H1 (cell line): ENCODE data around the gene TMC6. TPM values are rescaled to one million over a fixed set of nuclear protein-coding genes. Genes with fewer than 3 reads are reported as not detected.

Experiments used
- CTCF ChIA-PET: fragments of 300-600 bp; sonication (Branson Sonifier 250); formaldehyde crosslinking; loops from one replicate; lab custom pipeline; 2021; ENCODE audit not compliant: partially characterized antibody; lab: Charles Lee
- POLR2A ChIA-PET: fragments of 300-600 bp; sonication (Branson Sonifier 250); formaldehyde crosslinking; loops from one replicate; lab custom pipeline; 2021; ENCODE audit warnings: inconsistent platforms; ENCODE audit not compliant: partially characterized antibody; lab: Charles Lee
- DNase-seq, 2 experiments: peaks; one replicate each; pipeline versions ENCODE4 v3.0.0 to v3.0.0-alpha.2; 2010 to 2022; ENCODE audit warnings: low spot score in 2 of 2, low read depth in 1 of 2, mixed read lengths in 1 of 2
- FAIRE-seq: peaks from 2 replicates; lab custom pipeline; 2011; peaks lifted over from hg19 to GRCh38; lab: Jason Lieb, UNC
- H2AFZ ChIP-seq: 2 replicates; pipeline ENCODE4 v1.8.1; 2012; ENCODE audit warnings: low read length, inconsistent platforms
- H2AK5ac ChIP-seq: 2 replicates; pipeline ENCODE4 v1.6.1; 2013; ENCODE audit warnings: low read depth, low read length
- H2BK120ac ChIP-seq: replicated peaks from 2 replicates; pipeline ENCODE3; 2013; ENCODE audit warnings: low read depth, low read length, inconsistent platforms
- H2BK12ac ChIP-seq: 2 replicates; pipeline ENCODE4 v1.6.1; 2013; ENCODE audit warnings: low read depth, low read length
- H2BK15ac ChIP-seq: 2 replicates; pipeline ENCODE4 v1.6.1; 2013; ENCODE audit warnings: low read length
- H2BK20ac ChIP-seq: 2 replicates; pipeline ENCODE4 v1.6.1; 2013; ENCODE audit warnings: low read length
- H2BK5ac ChIP-seq: 2 replicates; pipeline ENCODE4 v1.6.1; 2013; ENCODE audit warnings: low read depth, low read length
- H3K14ac ChIP-seq: 2 replicates; pipeline ENCODE4 v1.6.1; 2013; ENCODE audit warnings: inconsistent platforms; ENCODE audit not compliant: insufficient read length
- H3K18ac ChIP-seq: 2 replicates; pipeline ENCODE4 v1.6.1; 2013; ENCODE audit warnings: low read length; ENCODE audit errors: extremely low read depth
- H3K23ac ChIP-seq: 2 replicates; pipeline ENCODE4 v1.6.1; 2013; ENCODE audit warnings: inconsistent platforms; ENCODE audit not compliant: insufficient read length
- H3K23me2 ChIP-seq: 2 replicates; pipeline ENCODE4 v1.6.1; 2013; ENCODE audit warnings: low read depth, low read length
- H3K27ac ChIP-seq: 2 replicates; pipeline ENCODE4 v1.6.1; 2011; ENCODE audit warnings: low read depth, low read length, inconsistent platforms
- H3K27me3 ChIP-seq, 4 experiments: replicated peaks in 1 of 4; 1 replicate in 1 of 4; 2 replicates in 3 of 4; pipeline versions ENCODE4 v1.6.1 to v1.8.1; 2011 to 2013; ENCODE audit warnings: low read length in 3 of 4, mild to moderate bottlenecking in 3 of 4, inconsistent platforms in 2 of 4, mixed read lengths in 2 of 4, moderate library complexity in 1 of 4; ENCODE audit not compliant: control insufficient read depth in 3 of 4, insufficient read depth in 3 of 4; ENCODE audit errors: extremely low read depth in 1 of 4
- H3K36me3 ChIP-seq, 4 experiments: 2 replicates each; pipeline versions ENCODE4 v1.6.1 to v1.8.1; 2011 to 2013; ENCODE audit warnings: mild to moderate bottlenecking in 4 of 4, low read length in 3 of 4, moderate library complexity in 2 of 4, control low read depth in 1 of 4, inconsistent platforms in 1 of 4; ENCODE audit not compliant: insufficient read depth in 4 of 4, control insufficient read depth in 2 of 4
- H3K4ac ChIP-seq: replicated peaks from 2 replicates; pipeline ENCODE3; 2013; ENCODE audit warnings: low read length, low read depth, mixed read lengths, inconsistent platforms; ENCODE audit not compliant: insufficient read length
- H3K4me1 ChIP-seq, 4 experiments: replicated peaks in 1 of 4; 1 replicate in 1 of 4; 2 replicates in 3 of 4; pipeline versions ENCODE4 v1.6.1 to v1.8.1; 2011 to 2013; ENCODE audit warnings: low read length in 3 of 4, inconsistent platforms in 2 of 4, mixed read lengths in 1 of 4; ENCODE audit not compliant: insufficient read depth in 4 of 4, control insufficient read depth in 3 of 4
- H3K4me2 ChIP-seq, 2 experiments: 2 replicates each; pipeline versions ENCODE4 v1.6.1 to v1.8.1; 2011 to 2013; ENCODE audit warnings: low read depth in 2 of 2, low read length in 2 of 2, control low read depth in 1 of 2, inconsistent platforms in 1 of 2, mild to moderate bottlenecking in 1 of 2; ENCODE audit not compliant: insufficient read depth in 1 of 2
- H3K4me3 ChIP-seq, 4 experiments: fragments of 200-600, 300-600 bp in 1 of 4; sonication (generic), shearing (Covaris generic), sonication (Bioruptor Twin) in 1 of 4; 2 replicates each; pipeline versions ENCODE4 v1.5.1 to v1.8.1; 2011 to 2016; ENCODE audit warnings: low read length in 4 of 4, low read depth in 3 of 4, control low read depth in 2 of 4, inconsistent platforms in 2 of 4, mild to moderate bottlenecking in 2 of 4, mixed read lengths in 1 of 4, moderate library complexity in 1 of 4; ENCODE audit not compliant: insufficient read depth in 2 of 4; ENCODE audit errors: extremely low read depth in 1 of 4
- H3K56ac ChIP-seq: replicated peaks from 2 replicates; pipeline ENCODE3; 2013; ENCODE audit warnings: low read depth, mild to moderate bottlenecking, mixed read lengths, low read length, inconsistent platforms; ENCODE audit not compliant: insufficient read length
- H3K79me1 ChIP-seq: 2 replicates; pipeline ENCODE4 v1.6.1; 2013; ENCODE audit warnings: low read depth, low read length, control low read depth
- H3K79me2 ChIP-seq, 2 experiments: 2 replicates each; pipeline versions ENCODE4 v1.6.1 to v1.8.1; 2012 to 2013; ENCODE audit warnings: low read length in 2 of 2, mild to moderate bottlenecking in 2 of 2, inconsistent platforms in 1 of 2; ENCODE audit not compliant: insufficient read depth in 2 of 2, control insufficient read depth in 1 of 2
- H3K9ac ChIP-seq, 4 experiments: replicated peaks in 1 of 4; 1 replicate in 1 of 4; 2 replicates in 3 of 4; pipeline versions ENCODE4 v1.6.1 to v1.8.1; 2011 to 2013; ENCODE audit warnings: low read depth in 3 of 4, low read length in 3 of 4, control low read depth in 2 of 4, mild to moderate bottlenecking in 2 of 4, moderate library complexity in 2 of 4, inconsistent platforms in 1 of 4; ENCODE audit errors: extremely low read depth in 1 of 4
- H3K9me3 ChIP-seq, 2 experiments: 2 replicates each; pipeline versions ENCODE4 v1.6.1 to v1.8.1; 2012 to 2013; ENCODE audit warnings: mild to moderate bottlenecking in 2 of 2, moderate library complexity in 2 of 2, control low read depth in 1 of 2, inconsistent platforms in 1 of 2, low read depth in 1 of 2, low read length in 1 of 2, mixed read lengths in 1 of 2; ENCODE audit not compliant: insufficient read depth in 2 of 2
- H4K20me1 ChIP-seq, 2 experiments: replicated peaks in 1 of 2; 2 replicates each; pipeline versions ENCODE3 to v1.8.1; 2011 to 2013; ENCODE audit warnings: inconsistent platforms in 2 of 2, low read length in 2 of 2, mild to moderate bottlenecking in 1 of 2; ENCODE audit not compliant: insufficient read depth in 2 of 2, control insufficient read depth in 1 of 2
- H4K5ac ChIP-seq: 2 replicates; pipeline ENCODE4 v1.6.1; 2013; ENCODE audit warnings: low read length, low read depth, mixed read lengths, inconsistent platforms; ENCODE audit not compliant: insufficient read length
- H4K8ac ChIP-seq: 2 replicates; pipeline ENCODE4 v1.8.0; 2013; ENCODE audit warnings: mild to moderate bottlenecking, moderate library complexity, low read length, inconsistent platforms; ENCODE audit not compliant: insufficient read depth; ENCODE audit errors: extremely low read depth
- H4K91ac ChIP-seq: replicated peaks from 2 replicates; pipeline ENCODE3; 2013; ENCODE audit warnings: low read length, mixed read lengths, inconsistent platforms; ENCODE audit not compliant: insufficient read length
- ATF3 ChIP-seq: IDR thresholded peaks from 2 replicates; pipeline ENCODE4 v1.6.1; 2011; ENCODE audit warnings: low read depth, mild to moderate bottlenecking, low read length; ENCODE audit not compliant: insufficient read depth
- CBX5 ChIP-seq: fragments of 300-800, 300-1000 bp; sonication (generic); IDR thresholded peaks from 2 replicates; pipeline ENCODE4 v1.7.1; 2016; ENCODE audit warnings: antibody characterized with exemption, low read length, low read depth
- CTCF ChIP-seq, 3 experiments: IDR thresholded peaks; 1 replicate in 2 of 3; 2 replicates in 1 of 3; pipeline versions ENCODE4 v1.5.1 to v1.6.1; 2011; ENCODE audit warnings: low read length in 3 of 3, mild to moderate bottlenecking in 3 of 3, inconsistent platforms in 2 of 3, low read depth in 1 of 3, moderate library complexity in 1 of 3; ENCODE audit not compliant: insufficient read depth in 1 of 3; ENCODE audit errors: control extremely low read depth in 1 of 3
- MAX ChIP-seq: IDR thresholded peaks from 2 replicates; pipeline ENCODE4 v1.6.1; 2012; ENCODE audit warnings: inconsistent platforms
- POLR2AphosphoS5 ChIP-seq: IDR thresholded peaks from 2 replicates; pipeline ENCODE4 v1.6.1; 2011; ENCODE audit warnings: low read depth, low read length
- RAD21 ChIP-seq, 2 experiments: IDR thresholded peaks in 1 of 2; conservative IDR thresholded peaks in 1 of 2; 2 replicates each; pipeline ENCODE4 v1.6.1; 2011; ENCODE audit warnings: low read depth in 2 of 2, low read length in 2 of 2, improper control_type of control experiment in 1 of 2, inconsistent platforms in 1 of 2, mild to moderate bottlenecking in 1 of 2, moderate library complexity in 1 of 2
- SAP30 ChIP-seq: fragments of 300-600 bp; sonication (generic); IDR thresholded peaks from 2 replicates; pipeline ENCODE4 v1.7.1; 2012; ENCODE audit warnings: low read length, moderate library complexity, mild to moderate bottlenecking, inconsistent platforms; ENCODE audit not compliant: insufficient read depth, insufficient replicate concordance
- WGBS, 2 experiments: shearing (Covaris generic) in 1 of 2; methylation state at CpG; one replicate each; pipeline versions ENCODE4 v1.1.6 to v1.1.7; 2013 to 2015; ENCODE audit warnings: low lambda C conversion rate in 2 of 2, mixed read lengths in 2 of 2, inconsistent platforms in 1 of 2, low coverage in 1 of 2, missing lambda C conversion rate in 1 of 2; ENCODE audit not compliant: insufficient replicate concordance in 2 of 2, insufficient coverage in 1 of 2, insufficient read length in 1 of 2; ENCODE audit errors: extremely low coverage in 1 of 2, missing lambda C conversion rate in 1 of 2; 5-methylcytosine and 5-hydroxymethylcytosine counted together
- polyA plus RNA-seq, 7 experiments: library from polyadenylated mRNA; depleted of rRNA in 3 of 7; stranded (reverse) in 5 of 7; unstranded in 2 of 7; fragments of >200 nt in 5 of 7; fragments of 200-250 nt in 2 of 7; gene quantifications; 1 replicate in 5 of 7; 2 replicates in 1 of 7; 4 replicates in 1 of 7; pipeline versions ENCODE4 v1.2.1 to v1.2.3, GENCODE V29; 2011 to 2013; ENCODE audit warnings: missing spikeins in 2 of 7, mixed read lengths in 2 of 7
- total RNA-seq: library from RNA; stranded (reverse); fragmentation: NEBNext Ultra II Directional; extraction: Animal tissue kit (Norgen Biotek cat#: 25700); gene quantifications from 2 replicates; pipeline ENCODE4 v1.2.1, GENCODE V29; 2021

TMC6 gene
- total and polyA plus RNA-seq, 2 of the 8 experiments (the other 6 are each of a cell fraction or from before 2014, with no cell fraction given) = 39.4 to 77.6 TPM

DNA sequence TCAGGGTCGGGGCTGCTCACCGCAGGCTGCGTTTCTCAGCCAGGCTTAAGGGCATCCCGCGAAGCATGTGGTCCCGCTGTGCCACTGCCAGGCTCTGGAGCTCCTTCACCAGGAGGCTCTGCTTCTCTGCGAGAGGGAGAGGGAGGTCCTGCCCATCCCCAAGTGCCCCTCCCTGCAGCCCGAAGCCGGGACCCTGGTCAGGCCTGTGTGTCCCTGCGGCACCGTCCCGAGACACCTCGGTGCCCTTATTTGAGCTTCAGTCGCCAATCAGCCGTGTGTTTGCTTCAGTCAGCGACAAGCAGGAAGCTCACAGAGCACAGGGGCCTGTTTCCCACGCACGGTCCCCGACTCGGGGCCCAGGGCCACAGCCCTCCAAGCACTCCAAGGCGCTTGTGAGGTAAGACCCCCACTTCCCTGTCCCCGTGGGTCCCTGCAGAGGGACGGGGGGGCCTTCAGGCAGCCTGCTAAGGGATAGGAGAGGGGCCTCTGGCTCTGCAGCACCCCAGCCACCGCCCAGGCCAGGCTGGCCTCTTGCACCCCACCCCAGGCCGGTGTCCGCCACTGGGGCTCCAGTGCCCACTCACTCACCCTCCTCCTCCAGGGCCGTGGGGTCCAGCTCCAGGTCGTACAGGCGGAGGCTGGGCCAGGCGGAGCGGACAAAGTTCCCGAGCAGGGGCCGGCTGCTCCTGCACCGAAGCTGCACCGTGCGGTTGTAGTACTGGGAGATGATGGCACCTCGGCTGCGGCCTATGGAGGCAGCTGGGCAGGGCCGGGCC, 3.2 kb downstream of the TMC6 start:
- H3K18ac ChIP-seq = no peak overlapping the region
- no peaks in the 10 kb centered on the region for H3K9me3 ChIP-seq
- no peaks in the 10 kb centered on the region for H3K79me2 ChIP-seq
- H3K23ac ChIP-seq = no peak overlapping the region
- H2BK120ac ChIP-seq = no peak overlapping the region
- H3K56ac ChIP-seq = no peak overlapping the region
- H4K91ac ChIP-seq = no peak overlapping the region
- H3K27me3 ChIP-seq = no peaks in the 10 kb centered on the region
- FAIRE-seq = no peak
- ChIA-PET CTCF (interaction anchor here (1.2 to 11.4 kb wide), 5 partner anchors 11 to 51 kb away, joined by 3 to 122 read pairs (median 7); no protein-coding TSS in a partner anchor), POLR2A (interaction anchor here (0.9 to 2.3 kb wide), 5 partner anchors 10 to 62 kb away, joined by 3 to 6 read pairs (median 4); partner anchors contain the start of genes AFMID and TK1)
- no peak overlapping the region for H3K9ac ChIP-seq
- no peak overlapping the region for H2BK15ac ChIP-seq
- no peak overlapping the region for H2BK5ac ChIP-seq
- H3K36me3 ChIP-seq = peaks cover 2 to 32% (median 12%) of the 10 kb centered on the region in 4 experiments; a peak in 5 of 8 replicates
- peak overlapping the region; percentile 71; the same call in 1 of the 2 replicates for H4K8ac ChIP-seq
- no peak overlapping the region for H2BK20ac ChIP-seq
- no peak overlapping the region for H2AFZ ChIP-seq
- H3K23me2 ChIP-seq = peaks cover 14% of the 10 kb centered on the region
- WGBS, 2 experiments = 93% methylated on average over 37 of the region's 39 CpGs; no CpG with 5 or more reads in 1 of the 2 experiments
- no peak overlapping the region for H3K14ac ChIP-seq
- no peak overlapping the region for H4K5ac ChIP-seq
- H2BK12ac ChIP-seq = no peak overlapping the region
- no peak overlapping the region for H2AK5ac ChIP-seq
- H3K4ac ChIP-seq = no peak overlapping the region
- H3K4me1 ChIP-seq = peaks cover 0 to 17% (median 14%) of the 10 kb centered on the region in 4 experiments; a peak in 6 of 7 replicates
- H3K4me3 ChIP-seq = no peak overlapping the region
- no peak overlapping the region for H3K27ac ChIP-seq
- DNase-seq = no peak
- H3K4me2 ChIP-seq = no peak overlapping the region
- peaks cover 3% of the 10 kb centered on the region for H3K79me1 ChIP-seq
- H4K20me1 ChIP-seq = peaks cover 4 to 19% of the 10 kb centered on the region in 2 experiments
- TF ChIP-seq CTCF (IDR thresholded peaks at IDR 0.05; ENCODE audit: control extremely low read depth in 1 of 3, insufficient read depth in 1 of 3, low read depth in 1 of 3, low read length in 3 of 3) = no peak
- no peak for TF ChIP-seq CBX5
- no peak for TF ChIP-seq POLR2AphosphoS5
- TF ChIP-seq MAX = no peak
- no peak for TF ChIP-seq RAD21 (IDR thresholded peaks at IDR 0.05 in 1 of 2, conservative IDR thresholded peaks at IDR 0.05 in 1 of 2; ENCODE audit: low read depth in 2 of 2, low read length in 2 of 2)
- TF ChIP-seq ATF3 = no peak
- no peak for TF ChIP-seq SAP30
